OCI-LY1 (cell line): ENCODE data around the gene TNNT2.

ENCODE experiments used
- EZH2 ChIP-seq: fragments of 200-600 bp; sonication (generic), shearing (Covaris generic); IDR thresholded peaks from 2 replicates; pipeline ENCODE4 v1.8.0; 2017; ENCODE audit warnings: borderline replicate concordance, mixed run types, mild to moderate bottlenecking, antibody characterized with exemption, low read length, moderate library complexity, mixed read lengths
- TF ChIP-seq, protein P1 (sequence below): fragments of 200-600 bp; sonication (generic), shearing (Covaris generic); IDR thresholded peaks from 2 replicates; pipeline ENCODE4 v1.5.1; 2017; ENCODE audit warnings: mild to moderate bottlenecking, antibody characterized with exemption, low read length, moderate library complexity, mixed read lengths

GRCh38 chr1:201418461-201418860 lies 41.0 kb upstream of the TNNT2 start:
- TF ChIP-seq EZH2: no peak
- TF ChIP-seq, protein P1, sequence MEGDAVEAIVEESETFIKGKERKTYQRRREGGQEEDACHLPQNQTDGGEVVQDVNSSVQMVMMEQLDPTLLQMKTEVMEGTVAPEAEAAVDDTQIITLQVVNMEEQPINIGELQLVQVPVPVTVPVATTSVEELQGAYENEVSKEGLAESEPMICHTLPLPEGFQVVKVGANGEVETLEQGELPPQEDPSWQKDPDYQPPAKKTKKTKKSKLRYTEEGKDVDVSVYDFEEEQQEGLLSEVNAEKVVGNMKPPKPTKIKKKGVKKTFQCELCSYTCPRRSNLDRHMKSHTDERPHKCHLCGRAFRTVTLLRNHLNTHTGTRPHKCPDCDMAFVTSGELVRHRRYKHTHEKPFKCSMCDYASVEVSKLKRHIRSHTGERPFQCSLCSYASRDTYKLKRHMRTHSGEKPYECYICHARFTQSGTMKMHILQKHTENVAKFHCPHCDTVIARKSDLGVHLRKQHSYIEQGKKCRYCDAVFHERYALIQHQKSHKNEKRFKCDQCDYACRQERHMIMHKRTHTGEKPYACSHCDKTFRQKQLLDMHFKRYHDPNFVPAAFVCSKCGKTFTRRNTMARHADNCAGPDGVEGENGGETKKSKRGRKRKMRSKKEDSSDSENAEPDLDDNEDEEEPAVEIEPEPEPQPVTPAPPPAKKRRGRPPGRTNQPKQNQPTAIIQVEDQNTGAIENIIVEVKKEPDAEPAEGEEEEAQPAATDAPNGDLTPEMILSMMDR: no peak
